GM12801 (cell line): ENCODE results near the gene MRAS.

Experiments used
- TF ChIP-seq, protein P1 (sequence below): IDR thresholded peaks from one replicate; pipeline ENCODE4 v1.5.1; 2011; ENCODE audit warnings: control low read depth; ENCODE audit not compliant: insufficient read length; ENCODE audit errors: extremely low read depth

Gene MRAS

GRCh38 chr3:138355071-138355470 lies 6.7 kb downstream of the MRAS start:
- TF ChIP-seq, protein P1, sequence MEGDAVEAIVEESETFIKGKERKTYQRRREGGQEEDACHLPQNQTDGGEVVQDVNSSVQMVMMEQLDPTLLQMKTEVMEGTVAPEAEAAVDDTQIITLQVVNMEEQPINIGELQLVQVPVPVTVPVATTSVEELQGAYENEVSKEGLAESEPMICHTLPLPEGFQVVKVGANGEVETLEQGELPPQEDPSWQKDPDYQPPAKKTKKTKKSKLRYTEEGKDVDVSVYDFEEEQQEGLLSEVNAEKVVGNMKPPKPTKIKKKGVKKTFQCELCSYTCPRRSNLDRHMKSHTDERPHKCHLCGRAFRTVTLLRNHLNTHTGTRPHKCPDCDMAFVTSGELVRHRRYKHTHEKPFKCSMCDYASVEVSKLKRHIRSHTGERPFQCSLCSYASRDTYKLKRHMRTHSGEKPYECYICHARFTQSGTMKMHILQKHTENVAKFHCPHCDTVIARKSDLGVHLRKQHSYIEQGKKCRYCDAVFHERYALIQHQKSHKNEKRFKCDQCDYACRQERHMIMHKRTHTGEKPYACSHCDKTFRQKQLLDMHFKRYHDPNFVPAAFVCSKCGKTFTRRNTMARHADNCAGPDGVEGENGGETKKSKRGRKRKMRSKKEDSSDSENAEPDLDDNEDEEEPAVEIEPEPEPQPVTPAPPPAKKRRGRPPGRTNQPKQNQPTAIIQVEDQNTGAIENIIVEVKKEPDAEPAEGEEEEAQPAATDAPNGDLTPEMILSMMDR: no peak

DNA sequence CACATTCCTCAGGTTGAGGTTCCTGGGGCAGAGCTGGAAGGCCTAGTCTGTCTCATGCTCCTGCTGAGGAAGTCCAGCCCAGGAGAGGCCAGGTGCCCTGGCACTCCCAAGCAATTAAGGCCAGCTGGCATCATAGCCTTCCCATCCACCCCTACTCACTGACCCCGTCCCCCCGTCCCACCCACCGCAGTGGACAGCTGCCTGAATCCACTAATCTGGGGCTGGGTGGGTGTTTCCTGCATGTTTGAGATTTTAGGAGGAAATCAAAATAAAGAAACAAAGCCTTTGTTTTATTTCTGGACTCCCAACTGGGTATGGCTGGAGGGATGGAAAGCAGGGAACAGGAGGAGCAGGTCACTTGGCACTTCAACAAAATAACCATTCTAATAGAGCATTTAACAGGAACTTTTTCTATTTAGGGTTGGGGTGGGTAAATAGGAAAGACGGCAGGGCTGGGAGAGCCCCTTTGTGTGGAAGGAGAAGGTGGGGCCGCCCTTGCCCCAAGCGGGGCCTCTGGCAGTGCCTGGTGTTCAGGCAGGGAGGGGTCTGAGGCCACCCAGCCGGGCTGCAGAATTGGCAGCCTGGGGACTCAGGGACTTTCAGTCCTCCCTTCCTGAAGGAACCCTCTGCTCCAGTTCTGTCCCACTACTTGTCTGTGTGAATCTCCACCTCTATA lies 8.5 kb downstream of the MRAS start:
- TF ChIP-seq, protein P1: no peak

DNA sequence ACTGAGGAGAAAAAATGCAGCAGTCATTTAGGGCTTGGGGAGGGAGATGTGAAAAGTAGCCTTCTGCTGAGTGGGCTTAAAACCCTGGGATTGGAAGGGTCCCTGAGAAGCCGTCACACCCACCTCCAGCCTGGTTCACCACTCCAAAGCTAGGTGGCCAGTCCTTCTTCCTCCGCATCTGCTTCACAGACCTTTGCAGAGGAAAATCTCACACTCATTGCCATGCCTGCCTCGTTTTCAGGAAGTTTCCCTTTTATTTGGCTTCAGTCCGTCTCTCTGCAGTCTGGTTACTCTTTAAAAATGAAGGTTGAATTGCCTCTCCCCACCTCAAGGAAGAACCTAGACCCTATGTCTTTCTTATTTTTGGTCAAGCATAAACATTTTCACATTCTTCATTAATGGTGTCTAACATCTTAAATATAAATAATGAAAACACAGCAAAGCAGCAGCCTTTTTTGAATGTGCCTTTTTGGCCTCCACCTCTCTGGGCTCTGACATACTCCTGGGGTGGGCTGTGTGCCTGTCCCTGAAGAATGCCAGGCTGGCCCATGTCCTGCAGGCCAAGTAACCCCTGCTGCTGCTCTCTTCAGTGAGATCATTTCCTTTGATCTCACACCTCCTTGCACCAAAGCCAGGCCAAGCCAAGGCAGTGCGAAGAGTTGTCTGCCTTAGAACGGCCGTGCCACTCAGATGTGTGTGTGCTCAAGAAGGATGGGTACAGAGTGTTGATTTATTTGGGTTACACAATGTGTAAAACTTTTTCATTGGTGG lies 11.0 kb downstream of the MRAS start:
- TF ChIP-seq, protein P1: no peak

GRCh38 chr3:138359919-138360868 lies 11.8 kb downstream of the MRAS start:
- TF ChIP-seq, protein P1: no peak

GRCh38 chr3:138360869-138361525 lies 12.6 kb downstream of the MRAS start:
- TF ChIP-seq, protein P1: no peak

DNA sequence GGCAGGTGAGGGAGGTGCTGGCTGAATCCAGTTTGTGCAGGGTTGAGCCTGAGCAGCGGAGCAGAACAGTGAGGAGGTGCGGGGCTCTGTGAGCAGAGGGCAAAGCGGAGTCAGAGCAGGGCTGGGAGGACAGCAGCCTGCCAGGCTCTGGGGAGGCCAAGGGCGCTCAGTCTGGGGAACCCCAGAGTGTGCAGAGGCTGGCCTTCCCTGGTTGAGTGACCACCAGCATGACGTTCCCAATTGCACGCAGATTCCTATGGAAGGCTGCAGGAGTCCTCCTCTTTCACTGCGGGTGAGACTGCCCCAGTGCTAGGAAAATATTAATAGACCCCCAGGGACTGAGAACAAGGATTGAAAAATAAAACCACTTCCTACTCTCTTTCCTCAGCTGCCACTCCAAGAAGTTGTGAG lies 13.2 kb downstream of the MRAS start:
- TF ChIP-seq, protein P1: no peak
